ENCODE data around the gene COQ3.

DNA sequence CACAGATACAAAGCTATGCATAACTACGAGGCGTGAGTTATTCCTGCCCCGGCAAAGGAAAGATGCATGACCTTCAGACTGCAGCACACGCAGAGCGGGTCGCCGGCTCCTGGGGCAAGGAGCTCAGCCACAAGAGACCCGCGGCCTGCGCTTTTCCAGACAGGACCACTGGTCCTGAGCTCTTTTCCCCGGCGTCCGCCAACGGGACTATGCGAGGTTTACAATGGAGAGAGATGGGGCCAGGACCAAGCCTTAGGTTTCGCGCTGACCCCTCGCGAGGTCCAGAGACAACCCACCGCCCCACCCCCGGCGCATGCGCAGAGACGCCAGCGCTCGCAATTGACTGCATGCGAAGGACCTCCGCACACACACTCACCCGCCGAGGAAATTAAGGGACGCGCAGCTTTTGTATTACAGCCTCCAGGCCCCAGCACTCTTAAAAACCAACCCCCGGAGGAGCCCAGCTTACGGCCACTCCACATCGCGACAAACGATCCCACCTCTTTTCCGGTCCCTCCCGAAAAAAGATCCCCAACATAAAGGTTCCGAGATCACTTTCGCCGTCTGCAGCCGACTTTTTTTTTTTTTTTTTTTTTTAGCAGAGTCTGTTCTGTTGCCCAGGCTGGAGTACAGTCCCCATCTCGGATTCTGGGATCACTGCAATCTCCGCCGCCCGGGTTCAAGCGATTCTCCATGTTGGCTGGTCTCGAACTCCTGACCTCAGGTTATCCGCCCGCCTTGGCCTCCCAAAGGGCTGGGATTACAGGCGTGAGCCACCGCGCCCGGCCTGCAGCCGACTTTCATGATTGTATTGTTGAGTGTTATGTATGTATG, at the start of gene COQ3:
- TF ChIP-seq, protein P1, sequence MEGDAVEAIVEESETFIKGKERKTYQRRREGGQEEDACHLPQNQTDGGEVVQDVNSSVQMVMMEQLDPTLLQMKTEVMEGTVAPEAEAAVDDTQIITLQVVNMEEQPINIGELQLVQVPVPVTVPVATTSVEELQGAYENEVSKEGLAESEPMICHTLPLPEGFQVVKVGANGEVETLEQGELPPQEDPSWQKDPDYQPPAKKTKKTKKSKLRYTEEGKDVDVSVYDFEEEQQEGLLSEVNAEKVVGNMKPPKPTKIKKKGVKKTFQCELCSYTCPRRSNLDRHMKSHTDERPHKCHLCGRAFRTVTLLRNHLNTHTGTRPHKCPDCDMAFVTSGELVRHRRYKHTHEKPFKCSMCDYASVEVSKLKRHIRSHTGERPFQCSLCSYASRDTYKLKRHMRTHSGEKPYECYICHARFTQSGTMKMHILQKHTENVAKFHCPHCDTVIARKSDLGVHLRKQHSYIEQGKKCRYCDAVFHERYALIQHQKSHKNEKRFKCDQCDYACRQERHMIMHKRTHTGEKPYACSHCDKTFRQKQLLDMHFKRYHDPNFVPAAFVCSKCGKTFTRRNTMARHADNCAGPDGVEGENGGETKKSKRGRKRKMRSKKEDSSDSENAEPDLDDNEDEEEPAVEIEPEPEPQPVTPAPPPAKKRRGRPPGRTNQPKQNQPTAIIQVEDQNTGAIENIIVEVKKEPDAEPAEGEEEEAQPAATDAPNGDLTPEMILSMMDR (IDR thresholded peaks at IDR 0.05; ENCODE audit: low read depth, low read length, missing input control): no peak
- TF ChIP-seq, protein P2, sequence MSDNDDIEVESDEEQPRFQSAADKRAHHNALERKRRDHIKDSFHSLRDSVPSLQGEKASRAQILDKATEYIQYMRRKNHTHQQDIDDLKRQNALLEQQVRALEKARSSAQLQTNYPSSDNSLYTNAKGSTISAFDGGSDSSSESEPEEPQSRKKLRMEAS (IDR thresholded peaks at IDR 0.05): peak; percentile 21
- TF ChIP-seq, protein P3, sequence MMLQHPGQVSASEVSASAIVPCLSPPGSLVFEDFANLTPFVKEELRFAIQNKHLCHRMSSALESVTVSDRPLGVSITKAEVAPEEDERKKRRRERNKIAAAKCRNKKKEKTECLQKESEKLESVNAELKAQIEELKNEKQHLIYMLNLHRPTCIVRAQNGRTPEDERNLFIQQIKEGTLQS (IDR thresholded peaks at IDR 0.05): no peak
- TF ChIP-seq, protein P4, sequence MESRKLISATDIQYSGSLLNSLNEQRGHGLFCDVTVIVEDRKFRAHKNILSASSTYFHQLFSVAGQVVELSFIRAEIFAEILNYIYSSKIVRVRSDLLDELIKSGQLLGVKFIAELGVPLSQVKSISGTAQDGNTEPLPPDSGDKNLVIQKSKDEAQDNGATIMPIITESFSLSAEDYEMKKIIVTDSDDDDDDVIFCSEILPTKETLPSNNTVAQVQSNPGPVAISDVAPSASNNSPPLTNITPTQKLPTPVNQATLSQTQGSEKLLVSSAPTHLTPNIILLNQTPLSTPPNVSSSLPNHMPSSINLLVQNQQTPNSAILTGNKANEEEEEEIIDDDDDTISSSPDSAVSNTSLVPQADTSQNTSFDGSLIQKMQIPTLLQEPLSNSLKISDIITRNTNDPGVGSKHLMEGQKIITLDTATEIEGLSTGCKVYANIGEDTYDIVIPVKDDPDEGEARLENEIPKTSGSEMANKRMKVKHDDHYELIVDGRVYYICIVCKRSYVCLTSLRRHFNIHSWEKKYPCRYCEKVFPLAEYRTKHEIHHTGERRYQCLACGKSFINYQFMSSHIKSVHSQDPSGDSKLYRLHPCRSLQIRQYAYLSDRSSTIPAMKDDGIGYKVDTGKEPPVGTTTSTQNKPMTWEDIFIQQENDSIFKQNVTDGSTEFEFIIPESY (IDR thresholded peaks at IDR 0.05): peak; percentile 90
- TF ChIP-seq RAD21 (IDR thresholded peaks at IDR 0.05): no peak
- TF ChIP-seq SP1 (IDR thresholded peaks at IDR 0.05): no peak
- TF ChIP-seq GABPA (IDR thresholded peaks at IDR 0.05 in 1 of 2, conservative IDR thresholded peaks at IDR 0.05 in 1 of 2): peak; percentile 72 to 81
- no peak for TF ChIP-seq TAF1 (conservative IDR thresholded peaks at IDR 0.05)
- TF ChIP-seq, protein P5, sequence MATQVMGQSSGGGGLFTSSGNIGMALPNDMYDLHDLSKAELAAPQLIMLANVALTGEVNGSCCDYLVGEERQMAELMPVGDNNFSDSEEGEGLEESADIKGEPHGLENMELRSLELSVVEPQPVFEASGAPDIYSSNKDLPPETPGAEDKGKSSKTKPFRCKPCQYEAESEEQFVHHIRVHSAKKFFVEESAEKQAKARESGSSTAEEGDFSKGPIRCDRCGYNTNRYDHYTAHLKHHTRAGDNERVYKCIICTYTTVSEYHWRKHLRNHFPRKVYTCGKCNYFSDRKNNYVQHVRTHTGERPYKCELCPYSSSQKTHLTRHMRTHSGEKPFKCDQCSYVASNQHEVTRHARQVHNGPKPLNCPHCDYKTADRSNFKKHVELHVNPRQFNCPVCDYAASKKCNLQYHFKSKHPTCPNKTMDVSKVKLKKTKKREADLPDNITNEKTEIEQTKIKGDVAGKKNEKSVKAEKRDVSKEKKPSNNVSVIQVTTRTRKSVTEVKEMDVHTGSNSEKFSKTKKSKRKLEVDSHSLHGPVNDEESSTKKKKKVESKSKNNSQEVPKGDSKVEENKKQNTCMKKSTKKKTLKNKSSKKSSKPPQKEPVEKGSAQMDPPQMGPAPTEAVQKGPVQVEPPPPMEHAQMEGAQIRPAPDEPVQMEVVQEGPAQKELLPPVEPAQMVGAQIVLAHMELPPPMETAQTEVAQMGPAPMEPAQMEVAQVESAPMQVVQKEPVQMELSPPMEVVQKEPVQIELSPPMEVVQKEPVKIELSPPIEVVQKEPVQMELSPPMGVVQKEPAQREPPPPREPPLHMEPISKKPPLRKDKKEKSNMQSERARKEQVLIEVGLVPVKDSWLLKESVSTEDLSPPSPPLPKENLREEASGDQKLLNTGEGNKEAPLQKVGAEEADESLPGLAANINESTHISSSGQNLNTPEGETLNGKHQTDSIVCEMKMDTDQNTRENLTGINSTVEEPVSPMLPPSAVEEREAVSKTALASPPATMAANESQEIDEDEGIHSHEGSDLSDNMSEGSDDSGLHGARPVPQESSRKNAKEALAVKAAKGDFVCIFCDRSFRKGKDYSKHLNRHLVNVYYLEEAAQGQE (IDR thresholded peaks at IDR 0.05): no peak
- TF ChIP-seq FOXA1 (IDR thresholded peaks at IDR 0.05): no peak
- TF ChIP-seq RXRA (IDR thresholded peaks at IDR 0.05): peak; percentile 24 to 53
